Epithelial cell of esophagus (primary cell): ENCODE data around the gene RGS3.

Experiments
- DNase-seq: peaks from one replicate; pipeline ENCODE4 v3.0.0; 2010; ENCODE audit warnings: low read depth
- H3K4me3 ChIP-seq: 2 replicates; pipeline ENCODE4 v1.5.1; 2011; ENCODE audit warnings: mild to moderate bottlenecking, low read length, control low read depth
- CTCF ChIP-seq: IDR thresholded peaks from 2 replicates; pipeline ENCODE4 v1.5.1; 2011; ENCODE audit warnings: low read depth, mild to moderate bottlenecking, low read length, control low read depth, inconsistent platforms; ENCODE audit not compliant: insufficient read depth; ENCODE audit errors: missing control alignments

Gene RGS3

GRCh38 chr9:113503131-113503541 is 39.6 kb downstream of the RGS3 start:
- DNase-seq, result no peak
- no peak for TF ChIP-seq CTCF

GRCh38 chr9:113503613-113504211 is 40.2 kb downstream of the RGS3 start:
- no peak for TF ChIP-seq CTCF
- DNase-seq, result no peak
- no peak overlapping the region for H3K4me3 ChIP-seq

More at GRCh38 chr9:113503131-113503541, 39.6 kb downstream of the RGS3 start:
- H3K4me3 ChIP-seq, result no peak overlapping the region

GRCh38 chr9:113504725-113505590 is 41.4 kb downstream of the RGS3 start:
- H3K4me3 ChIP-seq, result no peak overlapping the region
- no peak for TF ChIP-seq CTCF
- DNase-seq, result no peak

GRCh38 chr9:113506090-113506589 is 42.6 kb downstream of the RGS3 start:
- no peak for TF ChIP-seq CTCF
- DNase-seq, result no peak
- H3K4me3 ChIP-seq, result no peak overlapping the region

GRCh38 chr9:113507256-113507655 is 43.7 kb downstream of the RGS3 start:
- no peak overlapping the region for H3K4me3 ChIP-seq
- no peak for TF ChIP-seq CTCF
- no peak for DNase-seq

- TF ChIP-seq CTCF, result no peak
- H3K4me3 ChIP-seq, result no peak overlapping the region
- DNase-seq, result no peak
These were observed 44.7 kb downstream of the RGS3 start for GRCh38 chr9:113508111-113508749.
